GM12878 (cell line): ENCODE results near the gene ZSWIM5. TPM values are rescaled to one million over a fixed set of nuclear protein-coding genes. Genes with fewer than 3 reads are reported as not detected.
"Not testable (repeated sequence)": the region's sequence is repeated elsewhere in the genome, so short reads cannot be mapped to it uniquely, and the experiment has no call there.

ENCODE experiments used
- ATAC-seq: fragments of 200-7000 bp; cut with Tn5 transposase; 3 replicates; pipeline ENCODE4 v1.9.1; 2020; ENCODE audit warnings: mild to moderate bottlenecking, moderate library complexity
- BruUV-seq: library from RNA; stranded (reverse); fragments of 400-500 nt; replicated peaks from 2 replicates; lab custom pipeline; 2021; lab: Mats Ljungman, UMichigan
- CTCF ChIA-PET: fragments of 300-600 bp; sonication (Branson Sonifier 250); formaldehyde crosslinking; extraction: SDS; loops from one replicate; lab custom pipeline; 2021; ENCODE audit warnings: inconsistent platforms; lab: Yijun Ruan, JAX
- POLR2A ChIA-PET: fragments of 350-600 bp; formaldehyde crosslinking; extraction: SDS; loops from one replicate; lab custom pipeline; 2021; ENCODE audit warnings: inconsistent platforms; lab: Charles Lee
- RAD21 ChIA-PET: fragments of 300-600 bp; sonication (Branson Sonifier 250); formaldehyde crosslinking; loops from one replicate; lab custom pipeline; 2023; ENCODE audit warnings: antibody characterized with exemption; ENCODE audit not compliant: unreplicated experiment; lab: Charles Lee
- SMC1A ChIA-PET: fragments of 300-600 bp; sonication (Branson Sonifier 250); formaldehyde crosslinking; loops from one replicate; lab custom pipeline; 2023; ENCODE audit not compliant: unreplicated experiment, uncharacterized antibody; lab: Charles Lee
- DNase-seq: peaks from one replicate; pipeline ENCODE4 v3.0.0-alpha.2; 2011; ENCODE audit warnings: low read depth, low spot score
- FAIRE-seq: peaks from 3 replicates; lab custom pipeline; 2011; peaks lifted over from hg19 to GRCh38; lab: Jason Lieb, UNC
- H2AFZ ChIP-seq: 2 replicates; pipeline ENCODE4 v1.6.0; 2011; ENCODE audit warnings: low read depth, low read length, control low read depth; ENCODE audit not compliant: control insufficient read depth
- H3K27ac ChIP-seq: 2 replicates; pipeline ENCODE4 v1.5.1; 2011; ENCODE audit warnings: control low read depth; ENCODE audit not compliant: control insufficient read depth, insufficient read depth
- H3K27me3 ChIP-seq, 2 experiments: replicated peaks in 1 of 2; 2 replicates each; pipeline versions ENCODE4 v1.6.0 to v1.6.1; 2011; ENCODE audit warnings: low read length in 1 of 2; ENCODE audit not compliant: control insufficient read depth in 2 of 2, insufficient read depth in 2 of 2
- H3K36me3 ChIP-seq, 2 experiments: 2 replicates each; pipeline ENCODE4 v1.5.1; 2011; ENCODE audit warnings: low read length in 1 of 2; ENCODE audit not compliant: control insufficient read depth in 2 of 2, insufficient read depth in 2 of 2
- H3K4me1 ChIP-seq: 2 replicates; pipeline ENCODE4 v1.6.1; 2011; ENCODE audit warnings: mild to moderate bottlenecking, low read length, moderate library complexity, mixed read lengths; ENCODE audit not compliant: control insufficient read depth, insufficient read depth
- H3K4me2 ChIP-seq: 2 replicates; pipeline ENCODE4 v1.6.0; 2011; ENCODE audit warnings: control low read depth; ENCODE audit not compliant: control insufficient read depth, insufficient read depth
- H3K4me3 ChIP-seq: fragments of 200-600 bp; sonication (generic); 2 replicates; pipeline ENCODE4 v1.5.1; 2016
- H3K79me2 ChIP-seq: 2 replicates; pipeline ENCODE4 v1.6.0; 2011; ENCODE audit warnings: low read length; ENCODE audit not compliant: control insufficient read depth, insufficient read depth
- H3K9ac ChIP-seq: 2 replicates; pipeline ENCODE4 v1.8.0; 2011; ENCODE audit warnings: low read length, control low read depth, mixed read lengths; ENCODE audit not compliant: control insufficient read depth, insufficient read depth
- H3K9me3 ChIP-seq: replicated peaks from 3 replicates; pipeline ENCODE4 v1.5.1; 2011; ENCODE audit warnings: mild to moderate bottlenecking, low read length; ENCODE audit not compliant: control insufficient read depth, insufficient read depth
- H4K20me1 ChIP-seq: 2 replicates; pipeline ENCODE4 v1.6.0; 2011; ENCODE audit not compliant: control insufficient read depth, insufficient read depth
- CHD2 ChIP-seq: IDR thresholded peaks from 2 replicates; pipeline ENCODE4 v1.6.1; 2011; ENCODE audit warnings: low read depth, low read length, improper control_type of control experiment, borderline replicate concordance
- EGR1 ChIP-seq, 2 experiments: IDR thresholded peaks; 1 replicate in 1 of 2; 2 replicates in 1 of 2; pipeline ENCODE4 v1.6.1; 2011 to 2012; ENCODE audit warnings: low read depth in 2 of 2, low read length in 2 of 2, borderline replicate concordance in 1 of 2, mild to moderate bottlenecking in 1 of 2, moderate library complexity in 1 of 2
- EP300 ChIP-seq, 2 experiments: fragments of 150-350 bp in 1 of 2; IDR thresholded peaks; 2 replicates each; pipeline ENCODE4 v1.6.1; 2011 to 2012; ENCODE audit warnings: low read depth in 2 of 2, low read length in 2 of 2, borderline replicate concordance in 1 of 2, improper control_type of control experiment in 1 of 2, inconsistent platforms in 1 of 2; ENCODE audit not compliant: control insufficient read depth in 1 of 2
- POU2F2 ChIP-seq: IDR thresholded peaks from 3 replicates; pipeline ENCODE4 v1.6.1; 2011; ENCODE audit warnings: low read depth, mild to moderate bottlenecking, low read length, borderline replicate concordance
- SP1 ChIP-seq: IDR thresholded peaks from one replicate; pipeline ENCODE4 v1.6.1; 2011; ENCODE audit warnings: low read depth, low read length
- SREBF2 ChIP-seq: IDR thresholded peaks from 2 replicates; pipeline ENCODE4 v1.6.1; 2012; ENCODE audit warnings: mild to moderate bottlenecking, low read length
- STAT3 ChIP-seq: IDR thresholded peaks from 2 replicates; pipeline ENCODE4 v1.6.1; 2011; ENCODE audit warnings: low read depth, low read length, improper control_type of control experiment
- TAF1 ChIP-seq: IDR thresholded peaks from 2 replicates; pipeline ENCODE4 v1.6.1; 2011; ENCODE audit warnings: mild to moderate bottlenecking, low read depth, low read length, borderline replicate concordance
- TARDBP ChIP-seq: IDR thresholded peaks from 2 replicates; pipeline ENCODE4 v1.6.1; 2016; ENCODE audit warnings: borderline replicate concordance
- ZSCAN29 ChIP-seq: fragments of 450-650 bp; IDR thresholded peaks from 2 replicates; pipeline ENCODE4 v1.6.1; 2017; ENCODE audit warnings: mild to moderate bottlenecking, moderate library complexity
- WGBS: methylation state at CpG from one replicate; pipeline ENCODE4 v1.1.6; 2016; ENCODE audit warnings: low lambda C conversion rate; ENCODE audit not compliant: insufficient replicate concordance, insufficient coverage; ENCODE audit errors: missing lambda C conversion rate; 5-methylcytosine and 5-hydroxymethylcytosine counted together
- in situ Hi-C: fragments of 300-500 bp; cut with MboI; formaldehyde crosslinking; loops from 9 replicates; pipeline ENCODE4 v1.14.3; 2018; ENCODE audit warnings: mixed read lengths
- intact Hi-C: fragments of 100-400 bp; cut with micrococcal nuclease; formaldehyde crosslinking; loops from one replicate; pipeline ENCODE4 v1.14.2; 2022; ENCODE audit not compliant: unreplicated experiment
- polyA plus RNA-seq, 11 experiments: library from polyadenylated mRNA; depleted of rRNA in 4 of 11; unstranded in 6 of 11; stranded (reverse) in 5 of 11; fragments of >200 nt; fragmentation: Nextera tagmentation in 4 of 11; fragmentation: Illumina TruSeq in 1 of 11; extraction: Ambion mirVana in 4 of 11; extraction: Trizol in 1 of 11; gene quantifications; 1 replicate in 1 of 11; 2 replicates in 10 of 11; pipeline versions ENCODE4 v1.2.1 to v1.2.3, GENCODE V29; 2011 to 2016; ENCODE audit warnings: inconsistent platforms in 2 of 11, missing spikeins in 2 of 11, low read depth in 1 of 11
- total RNA-seq, 4 experiments: library from RNA; depleted of rRNA in 3 of 4; stranded (reverse); fragments of >200 nt in 3 of 4; fragmentation: Illumina TruSeq in 1 of 4; extraction: Trizol in 1 of 4; gene quantifications; 2 replicates each; pipeline versions ENCODE4 v1.2.1 to v1.2.3, GENCODE V29; 2013 to 2021

Gene ZSWIM5
- total and polyA plus RNA-seq, 10 of the 15 experiments (the other 5 are each of a cell fraction or from before 2014, with no cell fraction given): 0.07 to 0.97 (median 0.34) TPM; not detected in 1

- CTCF ChIA-PET: no interaction called here
- SMC1A ChIA-PET: no interaction called here
Measured at GRCh38 chr1:45101947-45102346, 104.5 kb downstream of the ZSWIM5 start.

GRCh38 chr1:45101528-45101927 lies 104.9 kb downstream of the ZSWIM5 start:
- H3K27ac ChIP-seq, H4K20me1 ChIP-seq, RAD21 ChIA-PET, POLR2A ChIA-PET, H3K79me2 ChIP-seq, H3K27me3 ChIP-seq, CTCF ChIA-PET, DNase-seq, ATAC-seq, FAIRE-seq, H3K9ac ChIP-seq, intact Hi-C loops, BruUV-seq, H3K4me3 ChIP-seq, H3K4me2 ChIP-seq, H3K9me3 ChIP-seq, SMC1A ChIA-PET, in situ Hi-C loops, H3K36me3 ChIP-seq, H3K4me1 ChIP-seq, H2AFZ ChIP-seq: not testable (repeated sequence)
- WGBS: 19% methylated on average over 5 of the region's 5 CpGs

More at GRCh38 chr1:45101947-45102346, 104.5 kb downstream of the ZSWIM5 start:
- POLR2A ChIA-PET: no interaction called here
- RAD21 ChIA-PET: no interaction called here
- H3K27me3 ChIP-seq: no peaks in the 10 kb centered on the region
- intact Hi-C loops (no loop called here), in situ Hi-C loops (no loop called here)
- H3K79me2 ChIP-seq: no peaks in the 10 kb centered on the region
- no peaks in the 10 kb centered on the region for H3K9me3 ChIP-seq
- no peak overlapping the region for H3K4me3 ChIP-seq
- no peaks in the 10 kb centered on the region for H4K20me1 ChIP-seq
- no peak for ATAC-seq
- BruUV-seq: no TSS peak
- no peak overlapping the region for H3K9ac ChIP-seq
- H3K36me3 ChIP-seq: no peaks in the 10 kb centered on the region
- no peak overlapping the region for H3K27ac ChIP-seq
- H2AFZ ChIP-seq: no peak overlapping the region
- no peak overlapping the region for H3K4me2 ChIP-seq
- no peaks in the 10 kb centered on the region for H3K4me1 ChIP-seq
- DNase-seq: no peak
- no peak for TF ChIP-seq POU2F2
- no peak for TF ChIP-seq TAF1
- TF ChIP-seq EGR1 (IDR thresholded peaks at IDR 0.05; ENCODE audit: borderline replicate concordance in 1 of 2, low read depth in 2 of 2, low read length in 2 of 2): no peak
- no peak for TF ChIP-seq TARDBP
- no peak for TF ChIP-seq SP1
- TF ChIP-seq SREBF2: no peak
- no peak for TF ChIP-seq ZSCAN29
- TF ChIP-seq CHD2: no peak
- TF ChIP-seq EP300 (IDR thresholded peaks at IDR 0.05; ENCODE audit: borderline replicate concordance in 1 of 2, control insufficient read depth in 1 of 2, low read depth in 2 of 2, low read length in 2 of 2): no peak
- TF ChIP-seq STAT3: no peak
- no peak for FAIRE-seq
